GM23338 (cell line): Measurements from ENCODE around the gene IST1. TPM values are rescaled to one million over a fixed set of nuclear protein-coding genes. Genes with fewer than 3 reads are reported as not detected.

ENCODE experiments used
- ATAC-seq: fragments of 200-7000 bp; cut with Tn5 transposase; 3 replicates; pipeline ENCODE4 v1.9.1; 2020
- DNase-seq: peaks from one replicate; pipeline ENCODE4 v3.0.0-alpha.2; 2015; ENCODE audit warnings: low spot score
- H2AFZ ChIP-seq: fragments of 200-600 bp; sonication (generic); 2 replicates; pipeline ENCODE4 v1.8.0; 2016; ENCODE audit warnings: antibody characterized with exemption, mild to moderate bottlenecking, moderate library complexity
- H3F3A ChIP-seq: fragments of 200-600 bp; sonication (generic); replicated peaks from 2 replicates; pipeline ENCODE4 v1.8.0; 2017; ENCODE audit warnings: antibody characterized with exemption, mixed run types, low read depth
- H3K27ac ChIP-seq: fragments of 200-600 bp; sonication (generic); 2 replicates; pipeline ENCODE4 v1.6.1; 2016; ENCODE audit warnings: low read depth
- H3K27me3 ChIP-seq: fragments of 200-600 bp; sonication (generic); 2 replicates; pipeline ENCODE4 v1.8.0; 2016; ENCODE audit warnings: mild to moderate bottlenecking, mixed run types, moderate library complexity; ENCODE audit not compliant: insufficient read depth
- H3K36me3 ChIP-seq: fragments of 200-600 bp; sonication (generic); 2 replicates; pipeline ENCODE4 v1.8.0; 2016; ENCODE audit warnings: mild to moderate bottlenecking; ENCODE audit not compliant: insufficient read depth
- H3K4me1 ChIP-seq: fragments of 200-600 bp; sonication (generic); 2 replicates; pipeline ENCODE4 v1.8.0; 2016; ENCODE audit warnings: mild to moderate bottlenecking, moderate library complexity; ENCODE audit not compliant: insufficient read depth
- H3K4me2 ChIP-seq: fragments of 200-600 bp; sonication (generic); 2 replicates; pipeline ENCODE4 v1.7.1; 2017; ENCODE audit warnings: mixed run types
- H3K4me3 ChIP-seq: fragments of 200-600 bp; sonication (generic); 2 replicates; pipeline ENCODE4 v1.6.1; 2016; ENCODE audit warnings: mixed run types
- H3K79me2 ChIP-seq: fragments of 200-600 bp; sonication (generic); replicated peaks from 2 replicates; pipeline ENCODE4 v1.8.0; 2017; ENCODE audit warnings: mild to moderate bottlenecking; ENCODE audit not compliant: insufficient read depth
- H3K9me2 ChIP-seq: fragments of 200-600 bp; sonication (generic); 2 replicates; pipeline ENCODE4 v1.8.0; 2017; ENCODE audit not compliant: insufficient read depth
- H4K20me1 ChIP-seq: fragments of 200-600 bp; sonication (generic); replicated peaks from 2 replicates; pipeline ENCODE4 v1.8.0; 2017; ENCODE audit warnings: mild to moderate bottlenecking; ENCODE audit not compliant: insufficient read depth
- H3K27ac Mint-ChIP-seq: 2 replicates; pipeline ENCODE4 v1.8.0; 2020; ENCODE audit warnings: inconsistent platforms, mild to moderate bottlenecking, moderate library complexity, mixed read lengths
- H3K27me3 Mint-ChIP-seq: 3 replicates; pipeline ENCODE4 v1.8.0; 2022; ENCODE audit warnings: low read depth, mild to moderate bottlenecking, moderate library complexity, mixed read lengths, inconsistent platforms; ENCODE audit not compliant: insufficient read depth, poor library complexity
- H3K36me3 Mint-ChIP-seq: 3 replicates; pipeline ENCODE4 v1.8.0; 2021; ENCODE audit warnings: low read depth, mild to moderate bottlenecking, inconsistent platforms, moderate library complexity, mixed read lengths
- H3K4me1 Mint-ChIP-seq: 3 replicates; pipeline ENCODE4 v1.8.0; 2020; ENCODE audit warnings: mild to moderate bottlenecking, inconsistent platforms, mixed read lengths
- H3K4me3 Mint-ChIP-seq: 3 replicates; pipeline ENCODE4 v1.8.0; 2021; ENCODE audit warnings: moderate library complexity, mild to moderate bottlenecking, inconsistent platforms, mixed read lengths
- H3K9me3 Mint-ChIP-seq: 3 replicates; pipeline ENCODE4 v1.8.0; 2020; ENCODE audit warnings: moderate library complexity, mild to moderate bottlenecking, inconsistent platforms, mixed read lengths
- EZH2 ChIP-seq: fragments of 200-600 bp; sonication (generic); IDR thresholded peaks from one replicate; pipeline ENCODE4 v1.8.0; 2017; ENCODE audit warnings: antibody characterized with exemption, mild to moderate bottlenecking, low read depth; ENCODE audit not compliant: unreplicated experiment
- EZH2phosphoT487 ChIP-seq: fragments of 200-600 bp; sonication (generic); IDR thresholded peaks from one replicate; pipeline ENCODE4 v1.8.1; 2018; ENCODE audit warnings: antibody characterized with exemption; ENCODE audit not compliant: unreplicated experiment
- NANOG ChIP-seq: IDR thresholded peaks from 2 replicates; pipeline ENCODE4 v1.6.1; 2016; ENCODE audit warnings: antibody characterized with exemption, borderline replicate concordance
- STAT1 ChIP-seq: IDR thresholded peaks from one replicate; pipeline ENCODE4 v1.6.1; 2016; ENCODE audit warnings: antibody characterized with exemption; ENCODE audit not compliant: unreplicated experiment
- ZNF331 ChIP-seq: fragments of 250-450 bp; sonication (Bioruptor Pico); IDR thresholded peaks from 2 replicates; pipeline ENCODE4 v1.5.0; 2020; ENCODE audit warnings: low read depth, mild to moderate bottlenecking, moderate library complexity
- polyA plus RNA-seq: library from polyadenylated mRNA; unstranded; fragments of >200 nt; fragmentation: Nextera tagmentation; extraction: Ambion mirVana; gene quantifications from 2 replicates; pipeline ENCODE4 v1.2.1, GENCODE V29; 2016
- total RNA-seq: library from RNA; depleted of rRNA; stranded (reverse); fragments of >200 nt; shearing (Covaris generic); gene quantifications from 2 replicates; pipeline ENCODE4 v1.2.3, GENCODE V29; 2014
- TF ChIP-seq, protein P1 (sequence below): fragments of 250-450 bp; sonication (Bioruptor Pico); IDR thresholded peaks from 2 replicates; pipeline ENCODE4 v1.5.0; 2020; ENCODE audit warnings: mild to moderate bottlenecking, moderate library complexity

The IST1 gene
- total and polyA plus RNA-seq, 2 experiments from 2014 or later = 108 to 234 TPM

DNA sequence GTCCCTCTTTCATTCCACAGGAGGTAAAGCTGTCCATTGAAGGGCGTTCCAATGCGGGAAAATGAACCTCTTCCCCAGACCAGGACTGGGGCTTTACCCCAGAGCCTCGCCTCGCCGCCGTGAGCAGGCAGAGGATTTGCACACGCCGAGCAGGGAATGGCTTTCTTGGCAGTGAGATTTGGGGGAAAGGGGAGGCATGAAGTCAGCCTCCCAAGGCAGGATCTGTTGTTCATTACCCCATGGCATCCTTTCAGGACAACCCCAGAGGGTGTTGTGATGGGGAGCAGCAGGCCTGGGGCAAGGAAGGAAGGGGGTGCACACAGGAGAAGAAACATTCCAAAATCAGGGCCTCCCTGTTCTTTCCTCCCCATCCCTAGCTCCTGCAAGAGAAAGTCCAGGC is 43.6 kb upstream of the IST1 start (continued):
- TF ChIP-seq, protein P1, sequence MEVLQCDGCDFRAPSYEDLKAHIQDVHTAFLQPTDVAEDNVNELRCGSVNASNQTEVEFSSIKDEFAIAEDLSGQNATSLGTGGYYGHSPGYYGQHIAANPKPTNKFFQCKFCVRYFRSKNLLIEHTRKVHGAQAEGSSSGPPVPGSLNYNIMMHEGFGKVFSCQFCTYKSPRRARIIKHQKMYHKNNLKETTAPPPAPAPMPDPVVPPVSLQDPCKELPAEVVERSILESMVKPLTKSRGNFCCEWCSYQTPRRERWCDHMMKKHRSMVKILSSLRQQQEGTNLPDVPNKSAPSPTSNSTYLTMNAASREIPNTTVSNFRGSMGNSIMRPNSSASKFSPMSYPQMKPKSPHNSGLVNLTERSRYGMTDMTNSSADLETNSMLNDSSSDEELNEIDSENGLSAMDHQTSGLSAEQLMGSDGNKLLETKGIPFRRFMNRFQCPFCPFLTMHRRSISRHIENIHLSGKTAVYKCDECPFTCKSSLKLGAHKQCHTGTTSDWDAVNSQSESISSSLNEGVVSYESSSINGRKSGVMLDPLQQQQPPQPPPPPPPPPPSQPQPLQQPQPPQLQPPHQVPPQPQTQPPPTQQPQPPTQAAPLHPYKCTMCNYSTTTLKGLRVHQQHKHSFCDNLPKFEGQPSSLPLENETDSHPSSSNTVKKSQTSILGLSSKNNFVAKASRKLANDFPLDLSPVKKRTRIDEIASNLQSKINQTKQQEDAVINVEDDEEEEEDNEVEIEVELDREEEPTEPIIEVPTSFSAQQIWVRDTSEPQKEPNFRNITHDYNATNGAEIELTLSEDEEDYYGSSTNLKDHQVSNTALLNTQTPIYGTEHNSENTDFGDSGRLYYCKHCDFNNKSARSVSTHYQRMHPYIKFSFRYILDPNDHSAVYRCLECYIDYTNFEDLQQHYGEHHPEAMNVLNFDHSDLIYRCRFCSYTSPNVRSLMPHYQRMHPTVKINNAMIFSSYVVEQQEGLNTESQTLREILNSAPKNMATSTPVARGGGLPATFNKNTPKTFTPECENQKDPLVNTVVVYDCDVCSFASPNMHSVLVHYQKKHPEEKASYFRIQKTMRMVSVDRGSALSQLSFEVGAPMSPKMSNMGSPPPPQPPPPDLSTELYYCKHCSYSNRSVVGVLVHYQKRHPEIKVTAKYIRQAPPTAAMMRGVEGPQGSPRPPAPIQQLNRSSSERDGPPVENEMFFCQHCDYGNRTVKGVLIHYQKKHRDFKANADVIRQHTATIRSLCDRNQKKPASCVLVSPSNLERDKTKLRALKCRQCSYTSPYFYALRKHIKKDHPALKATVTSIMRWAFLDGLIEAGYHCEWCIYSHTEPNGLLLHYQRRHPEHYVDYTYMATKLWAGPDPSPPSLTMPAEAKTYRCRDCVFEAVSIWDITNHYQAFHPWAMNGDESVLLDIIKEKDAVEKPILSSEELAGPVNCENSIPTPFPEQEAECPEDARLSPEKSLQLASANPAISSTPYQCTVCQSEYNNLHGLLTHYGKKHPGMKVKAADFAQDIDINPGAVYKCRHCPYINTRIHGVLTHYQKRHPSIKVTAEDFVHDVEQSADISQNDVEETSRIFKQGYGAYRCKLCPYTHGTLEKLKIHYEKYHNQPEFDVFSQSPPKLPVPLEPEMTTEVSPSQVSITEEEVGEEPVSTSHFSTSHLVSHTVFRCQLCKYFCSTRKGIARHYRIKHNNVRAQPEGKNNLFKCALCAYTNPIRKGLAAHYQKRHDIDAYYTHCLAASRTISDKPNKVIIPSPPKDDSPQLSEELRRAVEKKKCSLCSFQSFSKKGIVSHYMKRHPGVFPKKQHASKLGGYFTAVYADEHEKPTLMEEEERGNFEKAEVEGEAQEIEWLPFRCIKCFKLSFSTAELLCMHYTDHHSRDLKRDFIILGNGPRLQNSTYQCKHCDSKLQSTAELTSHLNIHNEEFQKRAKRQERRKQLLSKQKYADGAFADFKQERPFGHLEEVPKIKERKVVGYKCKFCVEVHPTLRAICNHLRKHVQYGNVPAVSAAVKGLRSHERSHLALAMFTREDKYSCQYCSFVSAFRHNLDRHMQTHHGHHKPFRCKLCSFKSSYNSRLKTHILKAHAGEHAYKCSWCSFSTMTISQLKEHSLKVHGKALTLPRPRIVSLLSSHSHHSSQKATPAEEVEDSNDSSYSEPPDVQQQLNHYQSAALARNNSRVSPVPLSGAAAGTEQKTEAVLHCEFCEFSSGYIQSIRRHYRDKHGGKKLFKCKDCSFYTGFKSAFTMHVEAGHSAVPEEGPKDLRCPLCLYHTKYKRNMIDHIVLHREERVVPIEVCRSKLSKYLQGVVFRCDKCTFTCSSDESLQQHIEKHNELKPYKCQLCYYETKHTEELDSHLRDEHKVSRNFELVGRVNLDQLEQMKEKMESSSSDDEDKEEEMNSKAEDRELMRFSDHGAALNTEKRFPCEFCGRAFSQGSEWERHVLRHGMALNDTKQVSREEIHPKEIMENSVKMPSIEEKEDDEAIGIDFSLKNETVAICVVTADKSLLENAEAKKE (CRISPR knock-in tag) = no peak
- TF ChIP-seq STAT1 (no peak), EZH2 (no peak), NANOG (no peak), ZNF331 (CRISPR knock-in tag) (no peak)

DNA sequence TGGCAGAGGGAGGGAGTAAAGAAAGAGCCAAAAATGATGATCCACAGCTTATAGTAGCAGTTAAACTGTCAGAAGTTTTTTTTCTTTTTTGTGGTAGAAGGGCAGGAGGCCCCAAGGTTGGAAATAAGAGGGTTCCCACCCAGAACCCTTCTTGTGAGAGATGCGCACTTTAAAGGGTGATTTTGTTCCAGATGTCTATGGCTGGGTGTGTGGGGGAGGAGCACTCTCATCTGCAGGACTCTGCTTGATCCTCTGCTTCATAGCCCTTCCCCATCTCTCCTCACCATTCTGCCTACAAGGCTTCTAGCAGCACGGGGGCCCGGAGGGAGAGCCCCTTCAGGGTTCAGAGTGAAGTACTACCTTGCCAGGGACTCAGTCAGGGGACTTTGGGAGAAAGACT is 43.2 kb upstream of the IST1 start:
- peaks cover under 1% of the 10 kb centered on the region; the same call in 1 of the 2 replicates for H3K4me1 ChIP-seq
- Mint-ChIP-seq H3K27me3 (peaks cover 9% of the 10 kb centered on the region), H3K27ac (no peak overlapping the region), H3K4me1 (peaks cover 6% of the 10 kb centered on the region), H3K9me3 (no peaks in the 10 kb centered on the region), H3K4me3 (no peak overlapping the region), H3K36me3 (peaks cover 39% of the 10 kb centered on the region)
- H3K4me3 ChIP-seq = no peak overlapping the region
- no peaks in the 10 kb centered on the region; the same call in 1 of the 2 replicates for H3F3A ChIP-seq
- no peaks in the 10 kb centered on the region for H3K9me2 ChIP-seq
- H3K36me3 ChIP-seq = no peaks in the 10 kb centered on the region
- no peak overlapping the region for H3K27ac ChIP-seq
- DNase-seq (no peak), ATAC-seq (no peak)
- no peak for TF ChIP-seq EZH2phosphoT487
- H3K79me2 ChIP-seq = peaks cover 14% of the 10 kb centered on the region
- no peak overlapping the region for H2AFZ ChIP-seq
- H3K4me2 ChIP-seq = no peak overlapping the region
- H3K27me3 ChIP-seq = no peaks in the 10 kb centered on the region
- H4K20me1 ChIP-seq = peaks cover 6% of the 10 kb centered on the region; the same call in 1 of the 2 replicates
